Right renal pelvis (tissue), 4 donors: Measurements from ENCODE around the gene TOMM20. TPM values are rescaled to one million over a fixed set of nuclear protein-coding genes. Genes with fewer than 3 reads are reported as not detected.
"Not testable (repeated sequence)": the region's sequence is repeated elsewhere in the genome, so short reads cannot be mapped to it uniquely, and the experiment has no call there.

Source experiments
- DNase-seq, 4 donors: peaks; one replicate each; pipeline ENCODE4 v3.0.0-alpha.2; 2013; ENCODE audit warnings: low read depth in 4 of 4, low spot score in 3 of 4, missing footprints in 1 of 4
- polyA plus RNA-seq, 4 donors: library from polyadenylated mRNA; unstranded; fragments of 120-200 nt; gene quantifications; one replicate each; pipeline ENCODE4 v1.2.1, GENCODE V29; 2013; ENCODE audit not compliant: insufficient read length in 4 of 4

The TOMM20 gene
- polyA plus RNA-seq, 4 donors, result 215 to 232 (median 225) TPM

GRCh38 chr1:235085411-235086117, 43.1 kb downstream of the TOMM20 start:
- not testable (repeated sequence) for DNase-seq

GRCh38 chr1:235080788-235081187, 47.8 kb downstream of the TOMM20 start:
- DNase-seq, result not testable (repeated sequence)

- DNase-seq, result not testable (repeated sequence)
These were observed 48.4 kb downstream of the TOMM20 start for GRCh38 chr1:235080297-235080657.

- no peak for DNase-seq
These were observed 49.0 kb downstream of the TOMM20 start for GRCh38 chr1:235079443-235080296.

GRCh38 chr1:235078480-235079381, 49.9 kb downstream of the TOMM20 start:
- DNase-seq, result no peak

GRCh38 chr1:235077571-235078479, 50.8 kb downstream of the TOMM20 start:
- DNase-seq, result no peak

GRCh38 chr1:235077163-235077540, 51.5 kb downstream of the TOMM20 start:
- DNase-seq, result no peak

- no peak for DNase-seq
These were observed 52.0 kb downstream of the TOMM20 start for GRCh38 chr1:235076504-235077162.

GRCh38 chr1:235075777-235076308, 52.8 kb downstream of the TOMM20 start:
- no peak for DNase-seq

GRCh38 chr1:235075048-235075776, 53.4 kb downstream of the TOMM20 start:
- DNase-seq, result no peak

GRCh38 chr1:235074523-235075047, 54.1 kb downstream of the TOMM20 start:
- no peak for DNase-seq

GRCh38 chr1:235073968-235074522, 54.6 kb downstream of the TOMM20 start:
- no peak for DNase-seq

GRCh38 chr1:235073331-235073967, 55.2 kb downstream of the TOMM20 start:
- DNase-seq, result no peak

GRCh38 chr1:235072577-235072976, 56.1 kb downstream of the TOMM20 start:
- DNase-seq, result not testable (repeated sequence)

- DNase-seq, result no peak
These were observed 56.5 kb downstream of the TOMM20 start for GRCh38 chr1:235072096-235072495.

GRCh38 chr1:235070819-235071218, 57.8 kb downstream of the TOMM20 start:
- no peak for DNase-seq
